ENCODE measurements around the gene FBXW8.
A peak's percentile ranks its signal among the peaks of the same experiment; 100 is the strongest.

FBXW8 gene

GRCh38 chr12:116959198-116959460 is 48.4 kb downstream of the FBXW8 start:
- DNase-seq = no peak

- DNase-seq = peak; percentile 14
Observed at GRCh38 chr12:116959845-116960514, 49.2 kb downstream of the FBXW8 start.

GRCh38 chr12:116962197-116962596 is 51.4 kb downstream of the FBXW8 start:
- peak; percentile 2 for DNase-seq

- no peak for DNase-seq
Observed at GRCh38 chr12:116962783-116963356, 52.1 kb downstream of the FBXW8 start.

GRCh38 chr12:116964054-116965050 is 53.6 kb downstream of the FBXW8 start:
- no peak for DNase-seq

- no peak for DNase-seq
Observed at GRCh38 chr12:116968986-116969385, 58.2 kb downstream of the FBXW8 start.

- no peak for DNase-seq
Observed at GRCh38 chr12:116969615-116970585, 59.1 kb downstream of the FBXW8 start.

GRCh38 chr12:116971222-116971621 is 60.5 kb downstream of the FBXW8 start:
- no peak for DNase-seq

- no peak for DNase-seq
Observed at GRCh38 chr12:116975779-116976393, 65.1 kb downstream of the FBXW8 start.

GRCh38 chr12:116977465-116978380 is 67.0 kb downstream of the FBXW8 start:
- no peak for DNase-seq

- DNase-seq = no peak
Observed at GRCh38 chr12:116978791-116979508, 68.2 kb downstream of the FBXW8 start.

- no peak for DNase-seq
Observed at GRCh38 chr12:116980083-116980482, 69.3 kb downstream of the FBXW8 start.

- no peak for DNase-seq
Observed at GRCh38 chr12:116982791-116983411, 72.2 kb downstream of the FBXW8 start.

- no peak for DNase-seq
Observed at GRCh38 chr12:116984098-116984497, 73.3 kb downstream of the FBXW8 start.

GRCh38 chr12:116990329-116990728 is 79.6 kb downstream of the FBXW8 start:
- DNase-seq = no peak

- DNase-seq = no peak
Observed at GRCh38 chr12:116990971-116991966, 80.5 kb downstream of the FBXW8 start.

GRCh38 chr12:116996093-116996492 is 85.3 kb downstream of the FBXW8 start:
- no peak for DNase-seq

GRCh38 chr12:116996621-116997020 is 85.9 kb downstream of the FBXW8 start:
- no peak for DNase-seq

- no peak for DNase-seq
Observed at GRCh38 chr12:116999066-116999465, 88.3 kb downstream of the FBXW8 start.
